GM11168 (cell line): ENCODE results near the gene TRPM4.
"Not testable (repeated sequence)": the region's sequence is repeated elsewhere in the genome, so short reads cannot be mapped to it uniquely, and the experiment has no call there.

Experiments used
- in situ Hi-C: fragments of 300-500 bp; cut with MboI; formaldehyde crosslinking; loops from one replicate; pipeline ENCODE4 v1.12.0; 2022; ENCODE audit warnings: low sequenced_read_pairs; ENCODE audit not compliant: unreplicated experiment

TRPM4 gene

DNA sequence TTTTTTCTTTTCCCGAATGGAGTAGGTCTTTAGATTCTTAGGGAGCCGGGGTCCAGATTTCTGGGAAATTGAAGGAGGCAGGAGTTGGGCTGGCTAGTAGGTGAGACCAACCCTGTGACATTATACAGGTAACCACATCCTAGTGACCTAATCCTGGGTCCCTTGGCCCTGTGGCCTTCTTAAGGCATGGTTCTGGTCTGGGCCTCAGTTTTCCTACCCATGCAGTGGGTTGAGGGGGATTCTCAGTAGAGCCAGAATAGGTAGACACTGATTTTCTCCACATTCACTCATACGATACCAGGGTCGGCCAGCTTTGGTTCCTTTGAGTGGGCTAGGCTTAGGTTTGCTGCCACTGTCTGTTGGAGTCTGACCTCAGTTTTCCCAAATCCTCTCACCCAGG, 31.0 kb upstream of the TRPM4 start:
- in situ Hi-C loops, result no loop called here

DNA sequence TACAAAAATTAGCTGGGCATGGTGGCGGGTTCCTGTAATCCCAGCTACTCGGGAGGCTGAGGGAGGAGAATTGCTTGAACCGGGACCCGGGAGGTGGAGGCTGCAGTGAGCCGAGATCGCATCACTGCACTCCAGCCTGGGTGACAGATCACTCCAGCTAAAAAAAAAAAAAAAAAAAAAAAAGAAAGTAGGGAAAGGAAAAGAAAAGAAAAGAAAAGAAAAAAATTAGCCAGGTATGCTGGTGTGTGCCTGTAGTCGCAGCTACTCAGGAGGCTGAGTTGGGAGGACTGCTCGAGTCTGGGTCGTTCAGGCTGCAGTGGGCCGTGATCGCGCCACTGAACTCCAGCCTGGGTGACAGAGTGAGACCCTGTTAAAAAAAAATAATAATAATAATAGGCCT, 30.4 kb upstream of the TRPM4 start:
- in situ Hi-C loops, result not testable (repeated sequence)

DNA sequence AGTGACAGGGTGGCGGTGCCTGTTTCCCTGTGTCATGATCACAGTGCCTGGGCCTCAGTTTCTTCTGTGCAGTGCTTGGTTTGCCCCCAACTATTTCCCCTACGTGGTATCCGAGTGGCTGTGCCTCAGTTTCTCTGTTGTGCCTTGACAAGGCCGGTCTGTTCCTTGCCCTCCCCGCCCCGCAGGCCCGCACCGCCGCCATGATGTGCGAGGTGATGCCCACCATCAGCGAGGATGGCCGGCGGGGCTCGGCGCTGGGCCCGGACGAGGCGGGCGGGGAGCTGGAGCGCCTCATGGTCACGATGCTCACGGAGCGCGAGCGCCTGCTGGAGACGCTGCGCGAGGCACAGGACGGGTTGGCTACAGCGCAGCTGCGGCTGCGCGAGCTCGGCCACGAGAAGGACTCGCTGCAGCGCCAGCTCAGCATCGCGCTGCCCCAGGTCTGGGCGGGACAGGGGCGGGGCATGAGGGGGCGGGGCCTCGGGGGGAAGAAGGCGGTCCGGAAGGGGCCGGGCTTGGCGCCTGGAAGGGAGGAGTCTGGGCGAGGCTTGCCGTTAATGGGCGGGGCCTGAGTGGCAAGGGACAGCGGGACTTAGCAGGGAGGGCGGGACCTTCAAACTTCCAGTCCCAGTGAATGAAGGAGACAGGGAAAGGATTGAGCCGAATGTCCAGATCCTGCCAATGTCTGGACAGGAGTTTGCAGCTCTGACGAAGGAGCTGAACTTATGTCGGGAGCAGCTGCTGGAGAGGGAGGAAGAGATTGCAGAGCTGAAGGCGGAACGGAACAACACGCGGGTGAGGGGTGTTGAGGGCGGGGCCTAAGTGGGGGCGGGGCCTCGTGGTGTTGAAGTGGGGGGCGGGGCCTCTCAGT, 29.7 kb upstream of the TRPM4 start:
- in situ Hi-C loops, result no loop called here

DNA sequence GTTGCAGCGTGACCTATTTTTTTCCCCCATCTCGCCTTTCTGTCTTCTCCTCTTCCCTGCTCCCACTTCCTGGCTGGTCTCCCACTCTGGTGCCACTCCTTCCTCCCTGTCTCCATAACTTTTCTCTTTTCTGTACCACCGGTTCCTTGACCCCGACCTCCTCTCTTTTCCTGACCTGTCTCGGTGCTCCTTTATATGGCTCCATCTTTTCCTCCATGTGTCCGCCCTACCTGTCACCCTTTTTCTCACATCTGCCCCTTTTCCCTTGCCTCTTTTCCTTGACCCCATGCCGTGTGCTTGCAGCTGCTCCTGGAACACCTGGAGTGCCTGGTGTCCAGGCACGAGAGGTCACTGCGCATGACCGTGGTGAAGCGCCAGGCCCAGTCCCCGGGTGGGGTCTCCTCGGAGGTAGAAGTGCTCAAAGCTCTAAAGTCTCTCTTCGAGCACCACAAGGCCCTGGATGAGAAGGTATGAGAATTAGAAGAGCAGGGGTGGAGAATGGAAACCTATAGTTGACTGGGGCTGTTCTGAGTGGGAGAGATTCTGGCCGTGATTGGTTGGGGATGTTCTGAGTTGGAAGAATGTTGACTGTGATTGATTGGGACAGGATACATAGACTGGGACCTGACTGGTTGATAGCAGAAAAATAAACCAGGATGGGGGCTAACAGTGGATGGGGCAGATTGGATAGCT, 28.9 kb upstream of the TRPM4 start:
- in situ Hi-C loops, result no loop called here

DNA sequence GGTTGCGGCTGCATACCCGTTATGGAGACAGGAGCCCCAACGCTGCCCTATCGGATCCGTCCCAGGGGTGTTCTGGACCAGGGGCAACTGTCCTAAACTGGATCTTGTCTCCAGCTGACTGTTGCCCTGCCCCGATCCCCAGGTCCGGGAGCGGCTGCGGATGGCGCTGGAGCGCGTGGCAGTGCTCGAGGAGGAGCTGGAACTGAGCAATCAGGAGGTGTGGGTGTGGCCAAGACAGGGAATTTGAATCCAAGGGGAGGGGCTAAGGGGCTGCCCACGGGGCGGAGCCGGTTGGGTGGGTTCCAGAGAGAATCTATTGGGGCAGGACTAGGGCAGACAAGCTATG, 28.4 kb upstream of the TRPM4 start:
- in situ Hi-C loops, result no loop called here

DNA sequence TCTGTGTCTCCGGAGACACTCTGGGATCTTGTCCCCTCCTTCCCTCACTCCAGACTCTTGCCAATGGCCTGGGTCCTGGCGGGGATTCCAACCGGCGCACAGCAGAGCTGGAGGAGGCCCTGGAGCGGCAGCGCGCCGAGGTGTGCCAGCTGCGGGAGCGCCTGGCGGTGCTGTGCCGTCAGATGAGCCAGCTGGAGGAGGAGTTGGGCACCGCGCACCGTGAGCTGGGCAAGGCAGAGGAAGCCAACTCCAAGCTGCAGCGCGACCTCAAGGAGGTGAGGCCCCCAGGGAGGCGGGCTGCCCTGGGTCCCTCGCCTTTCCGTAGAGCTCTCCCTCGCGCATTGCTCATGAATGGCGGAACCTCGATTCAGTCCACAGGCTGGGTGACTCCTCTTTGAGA, 27.3 kb upstream of the TRPM4 start:
- in situ Hi-C loops, result no loop called here

DNA sequence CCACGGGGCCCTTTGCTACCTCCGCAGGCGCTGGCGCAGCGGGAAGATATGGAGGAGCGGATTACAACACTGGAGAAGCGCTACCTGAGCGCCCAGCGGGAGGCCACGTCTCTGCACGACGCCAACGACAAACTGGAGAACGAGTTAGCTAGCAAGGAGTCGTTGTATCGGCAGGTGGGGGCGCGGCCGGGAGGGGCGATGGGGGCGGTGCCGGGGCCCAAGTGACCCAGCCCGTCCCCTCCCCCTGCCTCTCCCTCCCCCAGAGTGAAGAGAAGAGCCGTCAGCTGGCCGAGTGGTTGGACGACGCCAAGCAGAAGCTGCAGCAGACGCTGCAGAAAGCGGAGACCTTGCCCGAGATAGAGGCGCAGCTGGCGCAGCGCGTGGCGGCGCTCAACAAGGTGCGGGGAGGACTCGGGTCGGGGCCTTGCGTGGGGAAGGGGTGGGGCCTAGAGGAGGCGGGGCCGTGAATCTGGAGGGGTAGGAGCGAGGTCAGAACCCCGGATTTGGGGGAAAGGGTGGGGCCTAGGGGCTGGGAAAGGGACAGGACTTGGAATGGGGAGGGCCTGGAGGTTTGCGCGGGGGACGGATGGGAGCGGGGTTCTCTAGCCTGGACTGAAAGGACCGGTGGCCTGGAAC, 24.5 kb upstream of the TRPM4 start:
- in situ Hi-C loops, result no loop called here

DNA sequence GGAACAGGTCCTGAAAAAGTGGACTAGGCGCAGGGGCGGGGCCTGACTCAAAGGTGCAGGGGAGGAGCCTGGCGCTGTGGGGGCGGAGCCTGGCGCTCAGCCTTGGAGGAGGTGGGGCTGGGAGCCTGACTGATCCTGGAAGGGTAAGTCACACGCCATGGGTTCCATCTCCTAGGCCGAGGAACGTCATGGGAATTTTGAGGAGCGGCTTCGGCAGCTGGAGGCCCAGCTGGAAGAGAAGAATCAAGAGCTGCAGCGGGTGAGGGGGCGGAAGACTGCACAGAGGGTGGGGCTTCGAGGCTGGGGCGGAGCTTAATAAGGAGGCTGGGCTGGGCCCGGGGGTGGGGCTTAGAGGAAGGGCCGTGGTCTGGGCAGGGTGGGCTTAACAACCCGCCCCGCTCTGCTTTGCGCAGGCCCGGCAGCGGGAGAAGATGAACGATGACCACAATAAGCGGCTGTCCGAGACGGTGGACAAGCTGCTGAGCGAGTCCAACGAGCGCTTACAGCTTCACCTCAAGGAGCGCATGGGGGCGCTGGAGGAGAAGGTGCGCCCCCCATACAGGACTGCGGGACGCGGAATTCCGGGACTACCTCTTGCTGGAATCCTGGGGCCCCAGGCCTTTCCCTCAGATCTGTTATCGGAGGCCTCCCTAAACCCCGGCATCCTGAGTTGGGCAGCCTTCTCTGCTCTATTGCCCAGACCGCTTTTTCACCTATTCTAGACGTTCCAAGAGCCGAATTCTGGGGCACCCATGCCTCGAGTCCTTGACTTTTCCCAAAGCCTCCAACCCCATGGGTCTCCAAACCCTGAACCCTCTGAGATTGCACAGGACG, 23.8 kb upstream of the TRPM4 start:
- in situ Hi-C loops, result no loop called here

DNA sequence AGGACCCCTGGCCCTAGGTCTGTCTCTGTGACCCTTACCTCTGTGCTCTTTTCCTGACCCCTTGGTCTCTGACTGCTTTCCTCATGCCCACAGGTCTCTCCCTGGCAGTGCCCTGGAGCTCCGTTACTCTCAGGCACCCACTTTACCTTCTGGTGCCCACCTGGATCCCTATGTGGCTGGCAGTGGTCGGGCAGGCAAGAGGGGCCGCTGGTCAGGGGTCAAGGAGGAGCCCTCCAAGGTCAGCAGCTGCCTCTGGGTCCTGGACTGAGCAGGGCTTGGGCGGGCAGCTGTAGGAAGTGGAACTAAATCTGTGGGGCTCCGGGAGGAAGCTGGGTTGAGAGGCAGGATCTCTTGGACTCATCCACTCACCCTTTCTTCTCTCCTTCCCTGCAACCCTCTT, 21.9 kb upstream of the TRPM4 start:
- in situ Hi-C loops, result no loop called here

DNA sequence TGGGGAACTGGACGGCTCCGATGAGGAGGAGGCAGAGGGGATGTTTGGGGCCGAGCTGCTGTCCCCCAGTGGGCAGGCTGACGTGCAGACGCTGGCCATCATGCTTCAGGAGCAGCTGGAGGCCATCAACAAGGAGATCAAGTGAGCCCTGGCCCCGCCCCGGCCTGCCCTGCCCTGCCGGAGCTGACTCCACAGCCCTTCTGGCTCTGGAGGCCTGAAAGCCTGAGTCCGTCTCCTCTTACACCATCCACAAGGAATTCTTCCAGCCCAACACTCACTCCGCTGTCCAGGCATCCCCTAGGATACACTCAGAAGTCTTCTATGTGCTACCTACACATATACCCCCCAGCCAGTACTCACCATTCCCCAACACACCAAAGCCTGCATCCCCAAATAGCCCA, 20.8 kb upstream of the TRPM4 start:
- in situ Hi-C loops, result no loop called here

DNA sequence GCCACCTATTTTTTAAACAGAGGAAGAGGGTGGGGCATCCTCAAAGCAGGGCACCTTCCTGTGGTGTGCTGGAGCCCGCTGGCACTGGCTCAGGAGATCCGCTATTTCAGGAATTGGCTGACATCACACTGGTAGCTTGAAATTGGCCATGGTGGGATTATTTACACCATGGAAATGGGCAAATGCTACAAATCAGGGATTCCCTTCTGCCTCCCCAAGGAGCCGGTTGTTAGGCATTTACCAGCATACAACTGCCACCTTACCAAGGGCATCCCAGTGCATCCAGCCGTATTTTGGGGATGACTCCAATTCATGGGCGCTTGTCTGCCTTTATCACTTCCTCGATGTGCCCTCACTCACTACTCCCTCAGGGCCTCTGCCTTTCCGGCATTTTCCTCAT, 16.6 kb upstream of the TRPM4 start:
- in situ Hi-C loops, result no loop called here

DNA sequence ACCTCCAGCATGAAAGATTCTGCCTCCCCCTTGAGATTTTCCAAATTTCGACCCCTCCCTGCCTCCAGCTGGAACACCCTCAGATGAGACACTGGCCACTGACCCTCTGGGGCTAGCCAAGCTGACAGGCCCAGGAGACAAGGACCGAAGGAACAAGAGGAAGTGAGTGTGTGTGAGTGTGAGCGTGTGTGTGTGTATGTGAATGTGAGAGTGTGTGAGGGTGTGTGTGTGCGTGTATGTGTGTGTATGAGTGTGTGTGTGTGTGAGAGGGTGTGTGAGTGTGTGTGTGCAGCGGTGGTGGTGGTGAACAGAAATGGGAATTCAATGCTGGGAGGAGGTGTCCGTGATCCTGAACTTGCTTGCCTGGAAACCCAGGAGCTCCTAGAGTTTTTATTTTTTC, 16.2 kb upstream of the TRPM4 start:
- in situ Hi-C loops, result no loop called here

DNA sequence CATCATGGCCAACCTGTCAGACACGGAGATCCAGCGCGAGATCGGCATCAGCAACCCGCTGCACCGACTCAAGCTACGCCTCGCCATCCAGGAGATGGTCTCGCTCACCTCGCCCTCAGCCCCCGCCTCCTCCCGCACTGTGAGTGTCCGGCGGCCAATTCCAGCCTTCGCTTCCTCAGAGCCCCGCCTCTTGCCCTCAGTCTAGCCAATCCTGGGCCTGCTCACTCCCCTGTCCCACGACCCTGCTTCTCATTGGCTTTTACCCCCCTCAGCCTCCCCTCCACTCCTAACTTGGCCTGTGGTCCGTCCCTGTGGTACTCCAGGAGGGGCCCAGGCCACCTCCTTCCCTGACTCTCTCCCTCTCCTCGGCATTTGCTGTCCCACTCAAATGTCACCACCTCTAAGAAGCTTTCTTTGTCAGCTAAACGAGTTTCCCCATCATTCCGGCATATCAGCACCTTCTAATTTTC, 14.7 kb upstream of the TRPM4 start:
- in situ Hi-C loops, result no loop called here

DNA sequence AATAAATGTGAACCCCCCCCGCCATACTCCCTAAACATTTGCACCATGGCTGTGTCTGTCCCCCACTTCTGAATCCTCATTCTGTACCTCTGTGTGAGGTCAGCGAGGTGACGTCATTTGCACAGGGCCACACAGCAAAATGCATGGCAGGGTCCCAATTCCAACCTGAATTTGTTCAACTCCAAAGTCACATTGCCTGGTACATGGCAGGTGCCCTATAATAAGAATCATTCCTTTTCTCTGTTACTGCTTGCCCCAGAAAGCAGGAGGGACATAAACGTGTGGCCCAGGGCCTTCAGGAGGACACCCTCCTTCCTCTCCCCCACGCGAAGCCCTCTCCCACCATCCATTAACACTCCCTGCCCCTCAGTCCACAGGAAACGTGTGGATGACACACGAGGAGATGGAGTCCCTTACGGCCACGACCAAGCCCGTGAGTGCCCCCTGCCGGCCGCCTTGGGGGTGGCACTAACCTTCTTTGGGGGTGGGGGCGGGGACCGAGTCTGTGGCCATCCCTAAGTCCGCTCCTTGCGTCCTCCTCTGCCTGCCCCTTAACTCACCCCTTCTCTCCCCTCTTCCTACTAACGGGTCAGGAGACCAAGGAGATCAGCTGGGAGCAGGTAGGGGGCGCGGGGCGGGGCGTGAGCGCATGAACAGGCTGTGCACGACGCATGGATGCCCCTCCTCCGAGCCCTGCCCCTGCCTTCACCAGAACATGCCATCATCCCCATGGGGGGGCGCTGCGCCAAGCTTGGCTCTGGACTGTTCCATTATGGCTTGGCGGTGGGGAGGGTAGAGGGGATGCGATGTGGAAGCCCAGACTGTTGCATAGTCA, 11.8 kb upstream of the TRPM4 start:
- in situ Hi-C loops, result no loop called here

DNA sequence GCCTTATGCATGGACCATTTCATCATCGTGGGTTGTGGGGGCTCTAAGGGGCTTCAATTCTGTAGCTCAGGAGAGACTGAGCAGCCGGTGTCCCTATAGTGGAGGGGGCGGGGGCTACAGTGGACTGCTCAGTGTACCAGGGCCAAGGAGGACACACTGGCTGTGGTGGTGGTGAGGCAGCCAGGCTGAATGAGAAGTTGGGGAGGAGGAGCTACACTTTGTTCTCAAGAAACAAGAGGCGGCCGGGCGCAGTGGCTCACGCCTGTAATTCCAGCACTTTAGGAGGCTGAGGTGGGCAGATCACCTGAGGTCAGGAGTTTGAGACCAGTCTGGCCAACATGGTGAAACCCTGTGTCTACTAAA, 11.2 kb upstream of the TRPM4 start:
- in situ Hi-C loops, result not testable (repeated sequence)

DNA sequence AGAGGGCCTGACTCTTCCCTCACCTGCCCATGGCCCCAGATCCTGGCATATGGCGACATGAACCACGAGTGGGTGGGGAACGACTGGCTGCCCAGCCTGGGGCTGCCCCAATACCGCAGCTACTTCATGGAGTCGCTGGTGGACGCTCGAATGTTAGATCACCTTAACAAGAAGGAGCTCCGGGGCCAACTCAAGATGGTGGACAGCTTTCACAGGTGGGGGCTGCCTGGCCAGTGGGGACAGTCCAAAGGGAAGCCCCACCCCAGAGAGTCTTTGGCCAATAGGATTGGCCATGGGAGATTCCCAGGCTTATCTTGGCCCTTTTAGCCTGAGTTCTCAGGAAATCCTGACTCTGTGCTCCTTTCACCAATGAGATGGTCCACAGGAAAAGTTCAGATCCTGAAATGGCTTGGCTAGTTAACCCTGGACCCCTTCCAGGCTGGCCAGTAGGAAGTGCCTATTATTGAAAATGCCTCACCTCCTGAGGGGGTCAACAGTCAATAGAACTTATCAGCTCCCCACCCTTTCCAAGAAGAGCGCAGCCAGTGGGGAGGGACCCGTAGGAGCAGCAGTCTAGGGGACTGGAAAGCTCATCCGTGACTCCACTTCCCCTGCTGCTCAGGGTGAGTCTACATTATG, 9.4 kb upstream of the TRPM4 start:
- in situ Hi-C loops, result no loop called here

DNA sequence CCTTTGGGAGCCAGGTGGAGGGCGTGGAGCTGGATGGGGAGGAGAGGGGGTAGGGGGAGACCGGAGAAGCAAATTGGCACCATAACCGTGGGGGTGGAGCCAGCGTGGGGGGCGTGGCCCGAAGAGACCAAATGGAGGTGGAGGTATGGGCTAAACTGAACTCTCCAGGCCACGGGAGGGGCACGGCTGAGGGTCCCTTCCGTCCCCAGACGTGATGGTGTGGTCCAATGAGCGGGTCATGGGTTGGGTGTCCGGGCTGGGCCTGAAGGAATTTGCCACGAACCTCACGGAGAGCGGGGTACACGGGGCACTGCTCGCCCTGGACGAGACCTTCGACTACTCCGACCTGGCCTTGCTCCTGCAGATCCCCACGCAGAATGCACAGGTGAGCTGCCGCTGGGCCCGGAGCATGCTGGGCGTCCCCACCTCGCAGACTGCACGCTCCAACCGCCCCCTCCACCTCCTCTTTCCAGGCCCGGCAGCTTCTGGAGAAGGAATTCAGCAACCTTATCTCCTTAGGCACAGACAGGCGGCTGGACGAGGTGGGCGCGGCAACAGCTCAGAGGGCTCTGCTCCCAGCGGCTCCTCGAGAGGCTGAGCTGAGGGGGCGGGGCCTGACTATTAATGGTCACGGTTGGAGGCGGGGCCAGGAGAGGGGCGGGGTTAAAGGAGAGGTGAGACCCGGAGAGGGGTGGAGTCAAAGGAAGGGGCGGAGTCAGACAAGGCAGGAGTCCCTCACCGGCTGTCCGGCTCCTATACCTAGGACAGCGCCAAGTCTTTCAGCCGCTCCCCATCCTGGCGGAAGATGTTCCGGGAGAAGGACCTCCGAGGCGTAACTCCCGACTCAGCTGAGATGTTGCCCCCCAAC, 8.6 kb upstream of the TRPM4 start:
- in situ Hi-C loops, result no loop called here

DNA sequence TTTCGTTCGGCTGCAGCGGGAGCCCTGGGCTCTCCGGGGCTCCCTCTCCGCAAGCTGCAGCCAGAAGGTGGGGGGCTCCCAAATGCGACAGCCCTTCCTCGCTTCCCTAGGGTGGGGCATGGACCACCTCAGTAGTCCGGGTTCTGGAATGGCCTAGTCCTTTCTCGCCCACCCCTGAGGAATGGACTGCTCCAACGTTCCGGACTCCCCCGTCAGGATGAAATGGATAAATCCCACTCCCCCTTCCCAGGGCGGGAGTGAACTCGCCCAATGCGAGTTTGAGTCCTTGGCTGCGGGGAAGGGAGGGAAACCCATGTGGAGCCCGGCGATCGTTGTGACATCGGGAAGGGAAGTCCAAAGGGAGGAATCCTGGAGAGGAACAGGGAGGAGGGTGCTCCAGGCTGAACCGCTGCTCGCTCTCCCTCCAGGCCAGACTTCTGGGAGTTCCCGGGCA, 7.9 kb upstream of the TRPM4 start:
- in situ Hi-C loops, result no loop called here
